Esophagus squamous epithelium (tissue), 4 donors: ENCODE measurements around the gene TRMU.

Experiments used
- POLR2A ChIP-seq, 4 donors: fragments of 450-650 bp; IDR thresholded peaks; one replicate each; pipeline ENCODE4 v1.6.1; 2017; ENCODE audit warnings: antibody characterized with exemption in 4 of 4, mild to moderate bottlenecking in 4 of 4, moderate library complexity in 3 of 4
- TF ChIP-seq, protein P1 (sequence below), 6 experiments: fragments of 450-650 bp in 4 of 6; fragments of 200-600 bp in 2 of 6; sonication (generic) in 2 of 6; IDR thresholded peaks; one replicate each; pipeline ENCODE4 v1.5.1; 2016 to 2019; ENCODE audit warnings: antibody characterized with exemption in 6 of 6, mild to moderate bottlenecking in 4 of 6, moderate library complexity in 4 of 6

- TF ChIP-seq, protein P1, sequence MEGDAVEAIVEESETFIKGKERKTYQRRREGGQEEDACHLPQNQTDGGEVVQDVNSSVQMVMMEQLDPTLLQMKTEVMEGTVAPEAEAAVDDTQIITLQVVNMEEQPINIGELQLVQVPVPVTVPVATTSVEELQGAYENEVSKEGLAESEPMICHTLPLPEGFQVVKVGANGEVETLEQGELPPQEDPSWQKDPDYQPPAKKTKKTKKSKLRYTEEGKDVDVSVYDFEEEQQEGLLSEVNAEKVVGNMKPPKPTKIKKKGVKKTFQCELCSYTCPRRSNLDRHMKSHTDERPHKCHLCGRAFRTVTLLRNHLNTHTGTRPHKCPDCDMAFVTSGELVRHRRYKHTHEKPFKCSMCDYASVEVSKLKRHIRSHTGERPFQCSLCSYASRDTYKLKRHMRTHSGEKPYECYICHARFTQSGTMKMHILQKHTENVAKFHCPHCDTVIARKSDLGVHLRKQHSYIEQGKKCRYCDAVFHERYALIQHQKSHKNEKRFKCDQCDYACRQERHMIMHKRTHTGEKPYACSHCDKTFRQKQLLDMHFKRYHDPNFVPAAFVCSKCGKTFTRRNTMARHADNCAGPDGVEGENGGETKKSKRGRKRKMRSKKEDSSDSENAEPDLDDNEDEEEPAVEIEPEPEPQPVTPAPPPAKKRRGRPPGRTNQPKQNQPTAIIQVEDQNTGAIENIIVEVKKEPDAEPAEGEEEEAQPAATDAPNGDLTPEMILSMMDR (IDR thresholded peaks at IDR 0.05): no peak
- no peak for TF ChIP-seq POLR2A (IDR thresholded peaks at IDR 0.05)
Observed at GRCh38 chr22:46292732-46293131, 42.8 kb upstream of the TRMU start.
